K562 (cell line): ENCODE measurements around the gene AK2. TPM values are rescaled to one million over a fixed set of nuclear protein-coding genes. Genes with fewer than 3 reads are reported as not detected.

Experiments used
- BRD9 ChIP-seq: fragments of 450-650 bp; IDR thresholded peaks from 2 replicates; pipeline ENCODE4 v1.6.1; 2018; ENCODE audit warnings: low read depth; ENCODE audit not compliant: partially characterized antibody
- CBX1 ChIP-seq: sonication (generic); IDR thresholded peaks from 2 replicates; pipeline ENCODE4 v1.6.1; 2016; ENCODE audit warnings: antibody characterized with exemption, low read depth, mild to moderate bottlenecking
- CHD4 ChIP-seq: fragments of 200-600 bp; sonication (generic); IDR thresholded peaks from 3 replicates; pipeline ENCODE4 v1.6.1; 2012; ENCODE audit warnings: low read depth, mild to moderate bottlenecking, mixed read lengths, low read length, inconsistent platforms; ENCODE audit not compliant: insufficient read depth, insufficient replicate concordance, poor library complexity, severe bottlenecking
- HDAC6 ChIP-seq: IDR thresholded peaks from 2 replicates; pipeline ENCODE4 v1.6.1; 2012; ENCODE audit warnings: low read depth, mild to moderate bottlenecking, control low read depth, inconsistent platforms, low read length, moderate library complexity
- MECOM ChIP-seq: fragments of 250-450 bp; sonication (Bioruptor Pico); IDR thresholded peaks from 2 replicates; pipeline ENCODE4 v1.8.0; 2022; ENCODE audit warnings: inconsistent platforms
- SP1 ChIP-seq: sonication (generic); formaldehyde crosslinking; IDR thresholded peaks from 2 replicates; pipeline ENCODE4 v1.8.1; 2022; ENCODE audit warnings: mild to moderate bottlenecking, missing genetic modification reagents
- TAF15 ChIP-seq: fragments of 200-400 bp; formaldehyde crosslinking; IDR thresholded peaks from 2 replicates; pipeline ENCODE4 v1.6.1; 2017; ENCODE audit warnings: mild to moderate bottlenecking, low read depth, low read length, moderate library complexity
- TBL1XR1 ChIP-seq, 2 experiments: IDR thresholded peaks; 2 replicates each; pipeline ENCODE4 v1.6.1; 2012; ENCODE audit warnings: improper control_type of control experiment in 2 of 2, low read length in 2 of 2, mild to moderate bottlenecking in 1 of 2
- YY1 ChIP-seq, 3 experiments: IDR thresholded peaks; 2 replicates each; pipeline ENCODE4 v1.6.1; 2011; ENCODE audit warnings: low read length in 2 of 3, mild to moderate bottlenecking in 2 of 3, moderate library complexity in 2 of 3, borderline replicate concordance in 1 of 3, control low read depth in 1 of 3, low read depth in 1 of 3; ENCODE audit not compliant: insufficient read depth in 3 of 3, insufficient replicate concordance in 2 of 3, control insufficient read depth in 1 of 3, insufficient read length in 1 of 3; ENCODE audit errors: extremely low read depth in 1 of 3
- ZBTB17 ChIP-seq: fragments of 450-650 bp; formaldehyde crosslinking; IDR thresholded peaks from 2 replicates; pipeline ENCODE4 v1.4.0; 2020; ENCODE audit warnings: mild to moderate bottlenecking
- ZSCAN29 ChIP-seq: fragments of 450-650 bp; IDR thresholded peaks from 2 replicates; pipeline ENCODE4 v1.6.1; 2017
- polyA plus RNA-seq, 8 experiments: library from polyadenylated mRNA; depleted of rRNA in 4 of 8; stranded (reverse) in 5 of 8; unstranded in 3 of 8; fragments of >200 nt; fragmentation: Nextera tagmentation in 2 of 8; fragmentation: Illumina TruSeq in 1 of 8; extraction: Ambion mirVana in 2 of 8; extraction: Trizol in 1 of 8; gene quantifications; 2 replicates each; pipeline versions ENCODE4 v1.2.1 to v1.2.3, GENCODE V29; 2011 to 2014; ENCODE audit warnings: inconsistent platforms in 1 of 8, missing spikeins in 1 of 8
- total RNA-seq, 7 experiments: library from RNA; depleted of rRNA in 6 of 7; stranded (reverse); fragments of >200 nt in 6 of 7; fragmentation: Illumina TruSeq in 2 of 7; extraction: Trizol in 2 of 7; gene quantifications; 2 replicates each; pipeline versions ENCODE4 v1.2.1 to v1.2.3, GENCODE V29; 2011 to 2021; ENCODE audit warnings: low replicate concordance in 1 of 7
- TF ChIP-seq, protein P1 (sequence below): fragments of 450-650 bp; IDR thresholded peaks from 2 replicates; pipeline ENCODE4 v1.6.1; 2016; ENCODE audit warnings: mild to moderate bottlenecking, moderate library complexity
- TF ChIP-seq, protein P2 (sequence below): sonication (generic); formaldehyde crosslinking; IDR thresholded peaks from 2 replicates; pipeline ENCODE4 v1.4.0; 2020; ENCODE audit warnings: mild to moderate bottlenecking, missing genetic modification reagents

The AK2 gene
- total and polyA plus RNA-seq, 9 of the 15 experiments (the other 6 are each of a cell fraction or from before 2014, with no cell fraction given) = 105 to 1,050 (median 509) TPM

DNA sequence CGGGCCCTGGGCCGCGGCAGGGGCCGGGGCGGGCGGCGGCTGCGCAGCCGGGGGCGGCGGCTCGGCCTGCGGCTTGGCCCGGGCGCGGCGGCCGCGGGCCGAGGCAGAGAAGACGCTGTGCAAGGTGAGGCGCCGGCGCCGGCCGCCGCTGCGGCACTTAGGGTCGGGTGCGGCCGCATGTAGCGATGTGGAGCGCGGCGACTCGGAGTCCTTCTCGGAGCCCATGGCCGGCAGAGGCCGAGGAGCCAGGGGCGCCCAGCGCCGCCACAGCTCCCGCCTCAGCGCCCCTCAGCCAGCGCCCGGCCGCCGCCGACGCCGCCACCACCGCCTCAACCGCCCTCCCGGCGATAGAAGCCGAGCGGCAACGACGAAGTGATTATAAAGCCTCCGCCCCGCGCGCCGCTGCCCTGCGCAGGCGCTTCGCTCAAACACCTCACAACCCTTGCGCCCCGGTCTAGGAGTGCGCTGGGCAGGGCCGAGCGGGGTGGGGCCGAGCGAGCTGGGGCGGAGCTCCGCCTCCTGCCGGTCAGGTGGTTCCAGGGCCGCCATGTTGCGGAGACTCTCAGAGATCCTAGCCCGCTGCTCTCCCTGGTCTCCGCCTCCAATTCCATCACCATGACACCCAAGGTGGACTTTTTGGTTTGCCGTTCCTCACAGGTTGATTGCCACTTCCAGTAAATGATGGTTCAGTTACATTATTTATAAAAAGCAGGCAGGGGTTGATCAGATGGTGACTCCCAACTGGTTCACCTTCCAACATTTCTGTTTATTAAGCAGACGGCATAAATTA, 72.0 kb downstream of the AK2 start, which contains the start of gene RNF19B (continued):
- TF ChIP-seq, protein P1, sequence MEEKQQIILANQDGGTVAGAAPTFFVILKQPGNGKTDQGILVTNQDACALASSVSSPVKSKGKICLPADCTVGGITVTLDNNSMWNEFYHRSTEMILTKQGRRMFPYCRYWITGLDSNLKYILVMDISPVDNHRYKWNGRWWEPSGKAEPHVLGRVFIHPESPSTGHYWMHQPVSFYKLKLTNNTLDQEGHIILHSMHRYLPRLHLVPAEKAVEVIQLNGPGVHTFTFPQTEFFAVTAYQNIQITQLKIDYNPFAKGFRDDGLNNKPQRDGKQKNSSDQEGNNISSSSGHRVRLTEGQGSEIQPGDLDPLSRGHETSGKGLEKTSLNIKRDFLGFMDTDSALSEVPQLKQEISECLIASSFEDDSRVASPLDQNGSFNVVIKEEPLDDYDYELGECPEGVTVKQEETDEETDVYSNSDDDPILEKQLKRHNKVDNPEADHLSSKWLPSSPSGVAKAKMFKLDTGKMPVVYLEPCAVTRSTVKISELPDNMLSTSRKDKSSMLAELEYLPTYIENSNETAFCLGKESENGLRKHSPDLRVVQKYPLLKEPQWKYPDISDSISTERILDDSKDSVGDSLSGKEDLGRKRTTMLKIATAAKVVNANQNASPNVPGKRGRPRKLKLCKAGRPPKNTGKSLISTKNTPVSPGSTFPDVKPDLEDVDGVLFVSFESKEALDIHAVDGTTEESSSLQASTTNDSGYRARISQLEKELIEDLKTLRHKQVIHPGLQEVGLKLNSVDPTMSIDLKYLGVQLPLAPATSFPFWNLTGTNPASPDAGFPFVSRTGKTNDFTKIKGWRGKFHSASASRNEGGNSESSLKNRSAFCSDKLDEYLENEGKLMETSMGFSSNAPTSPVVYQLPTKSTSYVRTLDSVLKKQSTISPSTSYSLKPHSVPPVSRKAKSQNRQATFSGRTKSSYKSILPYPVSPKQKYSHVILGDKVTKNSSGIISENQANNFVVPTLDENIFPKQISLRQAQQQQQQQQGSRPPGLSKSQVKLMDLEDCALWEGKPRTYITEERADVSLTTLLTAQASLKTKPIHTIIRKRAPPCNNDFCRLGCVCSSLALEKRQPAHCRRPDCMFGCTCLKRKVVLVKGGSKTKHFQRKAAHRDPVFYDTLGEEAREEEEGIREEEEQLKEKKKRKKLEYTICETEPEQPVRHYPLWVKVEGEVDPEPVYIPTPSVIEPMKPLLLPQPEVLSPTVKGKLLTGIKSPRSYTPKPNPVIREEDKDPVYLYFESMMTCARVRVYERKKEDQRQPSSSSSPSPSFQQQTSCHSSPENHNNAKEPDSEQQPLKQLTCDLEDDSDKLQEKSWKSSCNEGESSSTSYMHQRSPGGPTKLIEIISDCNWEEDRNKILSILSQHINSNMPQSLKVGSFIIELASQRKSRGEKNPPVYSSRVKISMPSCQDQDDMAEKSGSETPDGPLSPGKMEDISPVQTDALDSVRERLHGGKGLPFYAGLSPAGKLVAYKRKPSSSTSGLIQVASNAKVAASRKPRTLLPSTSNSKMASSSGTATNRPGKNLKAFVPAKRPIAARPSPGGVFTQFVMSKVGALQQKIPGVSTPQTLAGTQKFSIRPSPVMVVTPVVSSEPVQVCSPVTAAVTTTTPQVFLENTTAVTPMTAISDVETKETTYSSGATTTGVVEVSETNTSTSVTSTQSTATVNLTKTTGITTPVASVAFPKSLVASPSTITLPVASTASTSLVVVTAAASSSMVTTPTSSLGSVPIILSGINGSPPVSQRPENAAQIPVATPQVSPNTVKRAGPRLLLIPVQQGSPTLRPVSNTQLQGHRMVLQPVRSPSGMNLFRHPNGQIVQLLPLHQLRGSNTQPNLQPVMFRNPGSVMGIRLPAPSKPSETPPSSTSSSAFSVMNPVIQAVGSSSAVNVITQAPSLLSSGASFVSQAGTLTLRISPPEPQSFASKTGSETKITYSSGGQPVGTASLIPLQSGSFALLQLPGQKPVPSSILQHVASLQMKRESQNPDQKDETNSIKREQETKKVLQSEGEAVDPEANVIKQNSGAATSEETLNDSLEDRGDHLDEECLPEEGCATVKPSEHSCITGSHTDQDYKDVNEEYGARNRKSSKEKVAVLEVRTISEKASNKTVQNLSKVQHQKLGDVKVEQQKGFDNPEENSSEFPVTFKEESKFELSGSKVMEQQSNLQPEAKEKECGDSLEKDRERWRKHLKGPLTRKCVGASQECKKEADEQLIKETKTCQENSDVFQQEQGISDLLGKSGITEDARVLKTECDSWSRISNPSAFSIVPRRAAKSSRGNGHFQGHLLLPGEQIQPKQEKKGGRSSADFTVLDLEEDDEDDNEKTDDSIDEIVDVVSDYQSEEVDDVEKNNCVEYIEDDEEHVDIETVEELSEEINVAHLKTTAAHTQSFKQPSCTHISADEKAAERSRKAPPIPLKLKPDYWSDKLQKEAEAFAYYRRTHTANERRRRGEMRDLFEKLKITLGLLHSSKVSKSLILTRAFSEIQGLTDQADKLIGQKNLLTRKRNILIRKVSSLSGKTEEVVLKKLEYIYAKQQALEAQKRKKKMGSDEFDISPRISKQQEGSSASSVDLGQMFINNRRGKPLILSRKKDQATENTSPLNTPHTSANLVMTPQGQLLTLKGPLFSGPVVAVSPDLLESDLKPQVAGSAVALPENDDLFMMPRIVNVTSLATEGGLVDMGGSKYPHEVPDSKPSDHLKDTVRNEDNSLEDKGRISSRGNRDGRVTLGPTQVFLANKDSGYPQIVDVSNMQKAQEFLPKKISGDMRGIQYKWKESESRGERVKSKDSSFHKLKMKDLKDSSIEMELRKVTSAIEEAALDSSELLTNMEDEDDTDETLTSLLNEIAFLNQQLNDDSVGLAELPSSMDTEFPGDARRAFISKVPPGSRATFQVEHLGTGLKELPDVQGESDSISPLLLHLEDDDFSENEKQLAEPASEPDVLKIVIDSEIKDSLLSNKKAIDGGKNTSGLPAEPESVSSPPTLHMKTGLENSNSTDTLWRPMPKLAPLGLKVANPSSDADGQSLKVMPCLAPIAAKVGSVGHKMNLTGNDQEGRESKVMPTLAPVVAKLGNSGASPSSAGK = no peak
- TF ChIP-seq MECOM (CRISPR knock-in tag) (no peak), TAF15 (no peak), ZBTB17 (CRISPR knock-in tag) (peak; percentile 73), ZSCAN29 (no peak), TBL1XR1 (IDR thresholded peaks at IDR 0.05; ENCODE audit: low read length in 2 of 2) (peak in 1 of 2 experiments; percentile 15; a peak in 1 of 4 replicates), CHD4 (no peak), BRD9 (no peak), YY1 (IDR thresholded peaks at IDR 0.05; ENCODE audit: borderline replicate concordance in 1 of 3, control insufficient read depth in 1 of 3, extremely low read depth in 1 of 3, insufficient read depth in 3 of 3, insufficient read length in 1 of 3, insufficient replicate concordance in 2 of 3, low read depth in 1 of 3, low read length in 2 of 3) (peak; percentile 85 to 98 (median 97)), SP1 (CRISPR knock-in tag) (peak; percentile 77; the same call in 1 of the 2 replicates), CBX1 (peak; percentile 77; the same call in 1 of the 2 replicates), HDAC6 (peak; percentile 34; the same call in 1 of the 2 replicates)
- TF ChIP-seq, protein P2, sequence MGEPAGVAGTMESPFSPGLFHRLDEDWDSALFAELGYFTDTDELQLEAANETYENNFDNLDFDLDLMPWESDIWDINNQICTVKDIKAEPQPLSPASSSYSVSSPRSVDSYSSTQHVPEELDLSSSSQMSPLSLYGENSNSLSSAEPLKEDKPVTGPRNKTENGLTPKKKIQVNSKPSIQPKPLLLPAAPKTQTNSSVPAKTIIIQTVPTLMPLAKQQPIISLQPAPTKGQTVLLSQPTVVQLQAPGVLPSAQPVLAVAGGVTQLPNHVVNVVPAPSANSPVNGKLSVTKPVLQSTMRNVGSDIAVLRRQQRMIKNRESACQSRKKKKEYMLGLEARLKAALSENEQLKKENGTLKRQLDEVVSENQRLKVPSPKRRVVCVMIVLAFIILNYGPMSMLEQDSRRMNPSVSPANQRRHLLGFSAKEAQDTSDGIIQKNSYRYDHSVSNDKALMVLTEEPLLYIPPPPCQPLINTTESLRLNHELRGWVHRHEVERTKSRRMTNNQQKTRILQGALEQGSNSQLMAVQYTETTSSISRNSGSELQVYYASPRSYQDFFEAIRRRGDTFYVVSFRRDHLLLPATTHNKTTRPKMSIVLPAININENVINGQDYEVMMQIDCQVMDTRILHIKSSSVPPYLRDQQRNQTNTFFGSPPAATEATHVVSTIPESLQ = no peak
